Mucosa of stomach (tissue), 1 donor: ENCODE data around the gene BSN.
A peak's percentile ranks its signal among the peaks of the same experiment; 100 is the strongest.
"Not testable (repeated sequence)": the region's sequence is repeated elsewhere in the genome, so short reads cannot be mapped to it uniquely, and the experiment has no call there.

Experiments used
- H3K27me3 ChIP-seq: one replicate; pipeline ENCODE4 v1.7.0; 2013; ENCODE audit warnings: mild to moderate bottlenecking, low read length; ENCODE audit not compliant: control insufficient read depth, insufficient read depth
- H3K36me3 ChIP-seq: one replicate; pipeline ENCODE4 v1.7.0; 2013; ENCODE audit warnings: low read length; ENCODE audit not compliant: control insufficient read depth, insufficient read depth
- H3K4me1 ChIP-seq: one replicate; pipeline ENCODE4 v1.7.0; 2013; ENCODE audit warnings: mild to moderate bottlenecking, low read length; ENCODE audit not compliant: control insufficient read depth, insufficient read depth
- H3K4me3 ChIP-seq: one replicate; pipeline ENCODE4 v1.7.0; 2013; ENCODE audit warnings: low read length
- H3K9ac ChIP-seq: one replicate; pipeline ENCODE4 v1.7.0; 2013; ENCODE audit warnings: mild to moderate bottlenecking, low read length, moderate library complexity
- H3K9me3 ChIP-seq: one replicate; pipeline ENCODE4 v1.7.0; 2013; ENCODE audit warnings: mild to moderate bottlenecking, low read length, moderate library complexity; ENCODE audit not compliant: control insufficient read depth
- donor health status: Pancreatic carcinoma.

The BSN gene

GRCh38 chr3:49673715-49674496 is 119.6 kb downstream of the BSN start, which contains the start of gene APEH:
TSS of gene APEH (plus strand) at chr3:49674351. CDS start at chr3:49674402, 51 bp downstream.
- H3K4me1 ChIP-seq: peaks cover 13% of the 10 kb centered on the region
- peak within 1 kb of the TSS; percentile 76 for H3K9ac ChIP-seq
- peak within 1 kb of the TSS; percentile 64 for H3K4me3 ChIP-seq
- H3K9me3 ChIP-seq: no peaks in the 10 kb centered on the region
- H3K36me3 ChIP-seq: peaks cover 18% of the 10 kb centered on the region
- peaks cover 7% of the 10 kb centered on the region for H3K27me3 ChIP-seq

DNA sequence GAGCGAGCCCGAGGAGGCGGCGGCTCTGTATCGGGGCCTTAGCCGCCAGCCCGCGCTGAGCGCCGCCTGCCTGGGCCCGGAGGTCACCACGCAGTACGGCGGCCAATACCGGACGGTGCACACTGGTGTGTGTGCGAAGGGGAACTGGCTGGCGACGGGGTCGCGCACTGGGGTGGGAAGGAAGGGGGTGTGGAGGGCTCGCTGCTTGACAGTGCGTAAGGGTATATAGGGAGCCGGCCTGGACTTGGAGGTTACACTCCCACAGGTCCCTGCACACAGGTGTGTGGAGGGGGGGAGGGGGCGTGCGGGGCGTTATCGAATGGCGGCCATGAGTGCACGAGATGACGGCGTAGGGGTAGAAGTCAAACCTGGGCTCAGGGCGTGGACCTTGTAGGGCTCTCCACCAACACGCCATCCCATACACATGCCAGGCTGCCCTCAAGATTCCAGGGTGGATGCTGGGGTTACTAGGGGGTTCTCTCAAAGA is 120.3 kb downstream of the BSN start:
- no peaks in the 10 kb centered on the region for H3K9me3 ChIP-seq
- peaks cover 18% of the 10 kb centered on the region for H3K36me3 ChIP-seq
- peaks cover 13% of the 10 kb centered on the region for H3K4me1 ChIP-seq
- H3K9ac ChIP-seq: peak overlapping the region; percentile 76
- H3K27me3 ChIP-seq: peaks cover 1% of the 10 kb centered on the region
- H3K4me3 ChIP-seq: peak overlapping the region; percentile 64

DNA sequence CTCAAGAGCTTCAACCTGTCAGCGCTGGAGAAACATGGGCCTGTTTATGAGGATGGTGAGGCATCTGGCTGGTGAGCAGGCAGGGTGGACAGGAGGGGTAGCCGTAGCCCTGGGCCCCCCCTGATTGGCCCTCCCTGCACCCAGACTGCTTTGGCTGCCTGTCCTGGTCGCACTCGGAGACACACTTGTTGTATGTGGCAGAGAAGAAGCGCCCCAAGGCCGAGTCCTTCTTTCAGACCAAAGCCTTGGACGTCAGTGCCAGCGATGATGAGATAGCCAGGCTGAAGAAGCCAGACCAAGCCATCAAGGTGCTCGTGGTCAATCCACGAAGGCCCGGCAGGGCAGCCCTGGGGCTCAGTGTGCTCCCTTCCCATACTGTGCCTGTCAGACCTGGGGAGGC is 121.6 kb downstream of the BSN start:
- Histone ChIP-seq H3K9me3 (no peaks in the 10 kb centered on the region), H3K27me3 (no peaks in the 10 kb centered on the region), H3K4me3 (no peak overlapping the region), H3K9ac (no peak overlapping the region), H3K4me1 (peaks cover 13% of the 10 kb centered on the region), H3K36me3 (peaks cover 18% of the 10 kb centered on the region)

DNA sequence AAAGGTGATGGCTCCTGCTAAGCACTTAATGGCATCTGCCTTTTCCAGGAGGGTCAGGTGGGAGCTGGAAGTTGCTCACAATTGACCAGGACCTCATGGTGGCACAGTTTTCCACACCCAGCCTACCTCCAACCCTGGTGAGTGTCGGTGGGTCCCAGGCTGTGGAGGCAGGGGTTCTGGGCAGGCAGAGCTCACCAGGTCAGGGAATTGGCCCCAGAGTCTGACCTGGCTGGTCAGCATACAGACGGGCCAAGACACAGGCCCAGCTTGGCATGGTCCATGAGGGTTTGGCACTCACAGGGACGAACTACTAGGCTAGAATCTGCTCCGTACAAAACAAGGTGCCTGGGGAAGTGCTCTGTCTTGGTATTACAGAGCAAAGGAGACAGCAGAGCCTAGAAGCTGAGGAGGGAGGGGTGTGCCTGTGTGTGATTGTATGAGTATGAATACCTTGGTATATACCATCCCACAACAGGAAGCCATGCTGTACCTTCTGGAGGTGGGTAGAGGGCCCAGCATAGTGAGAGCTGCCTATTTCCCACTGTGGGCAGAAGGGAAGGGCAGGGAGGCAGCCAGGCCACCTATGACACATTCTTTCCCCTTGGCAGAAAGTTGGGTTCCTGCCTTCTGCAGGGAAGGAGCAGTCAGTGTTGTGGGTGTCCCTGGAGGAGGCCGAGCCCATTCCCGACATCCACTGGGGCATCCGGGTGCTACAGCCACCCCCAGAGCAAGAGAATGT is 126.4 kb downstream of the BSN start:
- Histone ChIP-seq H3K9ac (no peak overlapping the region), H3K4me3 (no peak overlapping the region), H3K27me3 (no peaks in the 10 kb centered on the region), H3K4me1 (no peaks in the 10 kb centered on the region), H3K9me3 (no peaks in the 10 kb centered on the region), H3K36me3 (peaks cover 18% of the 10 kb centered on the region)

GRCh38 chr3:49681232-49681522 is 126.9 kb downstream of the BSN start:
- Histone ChIP-seq H3K9me3 (no peaks in the 10 kb centered on the region), H3K36me3 (peaks cover 18% of the 10 kb centered on the region), H3K9ac (no peak overlapping the region), H3K4me1 (no peaks in the 10 kb centered on the region), H3K27me3 (peaks cover under 1% of the 10 kb centered on the region), H3K4me3 (no peak overlapping the region)

GRCh38 chr3:49681543-49681942 is 127.3 kb downstream of the BSN start:
- Histone ChIP-seq H3K4me1 (no peaks in the 10 kb centered on the region), H3K36me3 (peaks cover 18% of the 10 kb centered on the region), H3K4me3 (no peak overlapping the region)

DNA sequence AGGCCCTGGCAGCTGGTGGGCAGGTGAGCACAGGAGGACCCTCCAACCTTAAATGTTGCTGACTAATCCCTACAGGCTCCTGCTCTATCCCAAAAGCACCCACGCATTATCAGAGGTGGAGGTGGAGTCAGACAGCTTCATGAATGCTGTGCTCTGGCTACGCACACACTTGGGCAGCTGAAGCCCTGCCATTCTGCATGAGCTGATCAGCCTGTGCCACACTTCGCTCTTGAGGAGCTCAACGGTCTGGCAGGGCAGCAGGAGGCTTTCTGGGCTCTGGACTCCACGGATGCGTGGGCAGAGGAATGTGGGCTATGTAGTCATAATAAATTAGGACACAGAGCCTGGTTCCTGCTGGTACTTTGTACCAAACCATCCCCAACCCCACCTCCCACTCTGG is 128.9 kb downstream of the BSN start:
- no peaks in the 10 kb centered on the region for H3K4me1 ChIP-seq
- no peak overlapping the region for H3K9ac ChIP-seq
- H3K9me3 ChIP-seq: no peaks in the 10 kb centered on the region
- H3K4me3 ChIP-seq: no peak overlapping the region
- peaks cover 2% of the 10 kb centered on the region for H3K36me3 ChIP-seq
- H3K27me3 ChIP-seq: peaks cover 4% of the 10 kb centered on the region

More at GRCh38 chr3:49681543-49681942, 127.3 kb downstream of the BSN start:
- Histone ChIP-seq H3K27me3 (peaks cover 4% of the 10 kb centered on the region), H3K9me3 (no peaks in the 10 kb centered on the region), H3K9ac (no peak overlapping the region)

DNA sequence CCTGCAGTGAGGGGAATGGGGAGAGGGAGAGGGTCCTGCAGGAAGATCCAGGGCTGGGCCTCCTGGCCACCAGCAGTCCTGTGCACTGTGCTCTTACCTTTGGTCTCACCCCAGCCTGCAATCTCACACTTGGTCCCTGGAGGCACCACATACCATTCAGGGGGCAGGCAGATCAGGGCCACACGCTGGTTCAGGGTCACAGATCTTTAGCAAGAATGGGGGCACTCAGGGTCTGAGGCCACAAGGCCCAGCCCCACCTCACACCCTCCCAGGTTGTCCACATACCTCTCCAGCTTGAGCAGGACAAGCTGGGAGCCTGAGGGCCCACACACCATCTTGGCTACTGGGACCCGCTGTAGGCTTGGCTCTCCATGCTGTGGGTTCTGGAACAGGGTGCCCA is 130.2 kb downstream of the BSN start:
- not testable (repeated sequence) for H3K9me3 ChIP-seq, H3K4me3 ChIP-seq, H3K9ac ChIP-seq, H3K36me3 ChIP-seq, H3K27me3 ChIP-seq, H3K4me1 ChIP-seq

DNA sequence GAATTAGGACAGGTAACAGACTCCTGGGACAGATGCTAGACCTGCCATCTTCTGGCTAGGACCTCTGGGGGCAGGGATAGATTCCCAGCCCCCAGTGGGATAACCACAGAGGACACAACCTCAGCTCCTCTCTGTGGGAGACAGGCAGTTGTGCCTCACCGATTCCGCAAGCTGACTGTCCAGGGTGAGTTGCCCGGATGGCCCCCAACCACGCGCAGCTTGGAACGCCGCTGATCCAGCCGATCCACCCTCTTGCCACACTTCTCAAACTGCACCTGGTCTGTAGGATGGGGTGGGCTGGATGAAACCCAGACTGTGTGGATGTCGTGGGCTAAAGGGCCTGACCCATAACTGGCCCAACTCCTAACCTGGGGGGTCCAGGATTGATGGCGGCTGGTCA is 130.8 kb downstream of the BSN start:
- not testable (repeated sequence) for H3K4me3 ChIP-seq, H3K9ac ChIP-seq, H3K9me3 ChIP-seq, H3K36me3 ChIP-seq, H3K27me3 ChIP-seq
- peaks cover 11% of the 10 kb centered on the region for H3K4me1 ChIP-seq

GRCh38 chr3:49685846-49686245 is 131.6 kb downstream of the BSN start:
- not testable (repeated sequence) for H3K9ac ChIP-seq, H3K36me3 ChIP-seq, H3K4me3 ChIP-seq, H3K27me3 ChIP-seq, H3K9me3 ChIP-seq
- H3K4me1 ChIP-seq: peaks cover 18% of the 10 kb centered on the region

DNA sequence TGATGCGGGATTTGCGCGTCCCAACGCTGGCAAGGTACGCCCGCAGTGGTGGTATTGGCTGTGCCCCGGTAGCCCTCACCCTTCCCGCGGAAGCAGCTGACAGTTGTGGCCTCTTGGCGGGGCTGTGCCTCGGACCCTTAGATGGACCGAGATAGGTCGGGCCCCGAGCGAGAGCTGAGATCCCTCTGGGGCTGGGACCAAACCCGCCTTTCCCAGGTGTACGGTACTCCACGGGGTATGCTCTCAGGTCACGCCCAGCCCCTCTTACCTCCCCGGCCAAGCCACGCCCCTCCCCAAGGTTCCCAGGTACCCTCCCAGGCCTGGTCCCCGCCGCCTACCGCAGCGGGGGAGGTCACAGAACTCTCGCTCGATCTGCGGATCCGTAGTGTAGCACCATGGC is 132.1 kb downstream of the BSN start:
- not testable (repeated sequence) for H3K9me3 ChIP-seq, H3K4me3 ChIP-seq, H3K36me3 ChIP-seq, H3K27me3 ChIP-seq
- Histone ChIP-seq H3K9ac (peak overlapping the region; percentile 55), H3K4me1 (peaks cover 20% of the 10 kb centered on the region)

GRCh38 chr3:49686769-49687423 is 132.6 kb downstream of the BSN start:
- H3K9me3 ChIP-seq: not testable (repeated sequence)

More at GRCh38 chr3:49686769-49687423, 132.6 kb downstream of the BSN start:
- not testable (repeated sequence) for H3K4me3 ChIP-seq, H3K36me3 ChIP-seq, H3K27me3 ChIP-seq
- Histone ChIP-seq H3K9ac (peak overlapping the region; percentile 55), H3K4me1 (peaks cover 20% of the 10 kb centered on the region)
